ENCODE results near the gene PCDH8. TPM values are rescaled to one million over a fixed set of nuclear protein-coding genes. Genes with fewer than 3 reads are reported as not detected.

PCDH8 gene
- total RNA-seq, 1 experiment from 2014 or later, result not detected

- H3K4me3 ChIP-seq (replicated peaks in 1 of 2; ENCODE audit: low read depth in 1 of 2, low read length in 2 of 2), result no peak overlapping the region
- H3K79me2 ChIP-seq (ENCODE audit: insufficient read depth, low read length), result no peaks in the 10 kb centered on the region
- no peak for DNase-seq (ENCODE audit: low read depth, low spot score)
- TF ChIP-seq EZH2phosphoT487 (IDR thresholded peaks at IDR 0.05; ENCODE audit: borderline replicate concordance), result no peak
- no peak for TF ChIP-seq TCF7L2 (IDR thresholded peaks at IDR 0.05; ENCODE audit: borderline replicate concordance, extremely low read depth, insufficient read depth, insufficient read length)
- no peak for TF ChIP-seq EZH2 (IDR thresholded peaks at IDR 0.05)
- no peak for TF ChIP-seq ELF1 (IDR thresholded peaks at IDR 0.05; ENCODE audit: borderline replicate concordance, low read depth)
- TF ChIP-seq, protein P1, sequence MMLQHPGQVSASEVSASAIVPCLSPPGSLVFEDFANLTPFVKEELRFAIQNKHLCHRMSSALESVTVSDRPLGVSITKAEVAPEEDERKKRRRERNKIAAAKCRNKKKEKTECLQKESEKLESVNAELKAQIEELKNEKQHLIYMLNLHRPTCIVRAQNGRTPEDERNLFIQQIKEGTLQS (IDR thresholded peaks at IDR 0.05), result no peak
- H3K27ac ChIP-seq (ENCODE audit: low read depth, low read length), result no peak overlapping the region
- H3K36me3 ChIP-seq (ENCODE audit: control insufficient read depth in 1 of 2, insufficient read depth in 2 of 2, low read length in 2 of 2), result no peaks in the 10 kb centered on the region
- CTCF ChIA-PET, result no interaction called here
- no peak overlapping the region for H3K4me2 ChIP-seq (ENCODE audit: low read length)
- H3K9ac ChIP-seq (ENCODE audit: low read length), result no peak overlapping the region
- H2AFZ ChIP-seq (ENCODE audit: low read depth, low read length, poor library complexity, severe bottlenecking), result no peak overlapping the region
- BruUV-seq (replicated peaks), result no TSS peak
- H3K4me1 ChIP-seq (ENCODE audit: control insufficient read depth in 1 of 2, insufficient read depth in 2 of 2, low read length in 2 of 2), result no peaks in the 10 kb centered on the region
- no peaks in the 10 kb centered on the region for H3K9me2 ChIP-seq (ENCODE audit: insufficient read depth)
- intact Hi-C loops (cut with micrococcal nuclease), result no loop called here
- H3K9me3 ChIP-seq (ENCODE audit: control insufficient read depth in 1 of 2, insufficient read depth in 1 of 2, low read depth in 1 of 2, low read length in 2 of 2), result no peaks in the 10 kb centered on the region
- POLR2A ChIA-PET, result no interaction called here
- no peak for ATAC-seq
- H3K27me3 ChIP-seq (ENCODE audit: insufficient read depth, low read length), result peaks cover 12% of the 10 kb centered on the region; the same call in 1 of the 2 replicates
- no peaks in the 10 kb centered on the region for H4K20me1 ChIP-seq (ENCODE audit: insufficient read depth)
- RAD21 ChIA-PET (ENCODE audit: low non-redundant PET in 1 of 2, low total read pairs in 2 of 2, uncharacterized antibody in 2 of 2, unreplicated experiment in 2 of 2), result no interaction called here
Measured at GRCh38 chr13:52798770-52799430, 49.5 kb downstream of the PCDH8 start.

DNA sequence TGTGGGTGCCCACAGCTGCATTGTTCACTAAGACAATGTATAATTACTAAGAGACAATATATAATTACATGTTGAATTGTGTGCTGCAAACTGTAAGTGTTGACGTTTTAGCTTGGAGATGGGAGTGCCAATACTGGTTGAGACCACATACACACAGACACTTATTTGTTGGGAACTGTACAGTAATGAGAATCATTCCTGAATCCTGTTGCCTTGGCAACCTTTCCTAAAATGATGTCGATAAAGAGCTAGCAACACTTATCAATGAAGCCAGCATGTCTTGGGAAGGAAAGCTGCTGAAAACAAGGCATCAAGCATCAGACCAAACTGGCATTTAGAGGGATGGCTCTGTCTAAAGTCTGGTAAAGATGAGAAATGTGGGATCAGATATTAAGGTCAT, 51.3 kb downstream of the PCDH8 start:
- BruUV-seq (replicated peaks), result no TSS peak
- H3K36me3 ChIP-seq (ENCODE audit: control insufficient read depth in 1 of 2, insufficient read depth in 2 of 2, low read length in 2 of 2), result no peaks in the 10 kb centered on the region
- ATAC-seq, result no peak
- RAD21 ChIA-PET (ENCODE audit: low non-redundant PET in 1 of 2, low total read pairs in 2 of 2, uncharacterized antibody in 2 of 2, unreplicated experiment in 2 of 2), result no interaction called here
- H3K9me2 ChIP-seq (ENCODE audit: insufficient read depth), result no peaks in the 10 kb centered on the region
- no peak overlapping the region for H2AFZ ChIP-seq (ENCODE audit: low read depth, low read length, poor library complexity, severe bottlenecking)
- no peak for TF ChIP-seq REST (IDR thresholded peaks at IDR 0.05; ENCODE audit: low read depth)
- no peak overlapping the region for H3K9ac ChIP-seq (ENCODE audit: low read length)
- CTCF ChIA-PET, result no interaction called here
- H3K27ac ChIP-seq (ENCODE audit: low read depth, low read length), result no peak overlapping the region
- H4K20me1 ChIP-seq (ENCODE audit: insufficient read depth), result no peaks in the 10 kb centered on the region
- no peak overlapping the region for H3K4me2 ChIP-seq (ENCODE audit: low read length)
- H3K4me1 ChIP-seq (ENCODE audit: control insufficient read depth in 1 of 2, insufficient read depth in 2 of 2, low read length in 2 of 2), result no peaks in the 10 kb centered on the region
- intact Hi-C loops (cut with micrococcal nuclease), result no loop called here
- H3K79me2 ChIP-seq (ENCODE audit: insufficient read depth, low read length), result no peaks in the 10 kb centered on the region
- no peaks in the 10 kb centered on the region for H3K9me3 ChIP-seq (ENCODE audit: control insufficient read depth in 1 of 2, insufficient read depth in 1 of 2, low read depth in 1 of 2, low read length in 2 of 2)
- DNase-seq (ENCODE audit: low read depth, low spot score), result no peak
- POLR2A ChIA-PET, result no interaction called here
- H3K4me3 ChIP-seq (replicated peaks in 1 of 2; ENCODE audit: low read depth in 1 of 2, low read length in 2 of 2), result no peak overlapping the region
- H3K27me3 ChIP-seq (ENCODE audit: insufficient read depth, low read length), result peaks cover 12% of the 10 kb centered on the region; the same call in 1 of the 2 replicates

Data from HCT116 (cell line).